Umbilical cord (tissue), 2 donors: Measurements from ENCODE around the gene CEMP1. TPM values are rescaled to one million over a fixed set of nuclear protein-coding genes. Genes with fewer than 3 reads are reported as not detected.
A peak's percentile ranks its signal among the peaks of the same experiment; 100 is the strongest.
"Not testable (repeated sequence)": the region's sequence is repeated elsewhere in the genome, so short reads cannot be mapped to it uniquely, and the experiment has no call there.

ENCODE experiments used
- DNase-seq: peaks from one replicate; pipeline ENCODE4 v3.0.0-alpha.2; 2015; ENCODE audit warnings: low spot score
- total RNA-seq: library from RNA; depleted of rRNA; stranded (reverse); fragments of >200 nt; gene quantifications from one replicate; pipeline ENCODE4 v1.2.3, GENCODE V29; 2014; ENCODE audit warnings: low replicate concordance; ENCODE audit not compliant: insufficient read depth

CEMP1 gene
- total RNA-seq, 1 donor from 2014 or later: 0.96 TPM

DNA sequence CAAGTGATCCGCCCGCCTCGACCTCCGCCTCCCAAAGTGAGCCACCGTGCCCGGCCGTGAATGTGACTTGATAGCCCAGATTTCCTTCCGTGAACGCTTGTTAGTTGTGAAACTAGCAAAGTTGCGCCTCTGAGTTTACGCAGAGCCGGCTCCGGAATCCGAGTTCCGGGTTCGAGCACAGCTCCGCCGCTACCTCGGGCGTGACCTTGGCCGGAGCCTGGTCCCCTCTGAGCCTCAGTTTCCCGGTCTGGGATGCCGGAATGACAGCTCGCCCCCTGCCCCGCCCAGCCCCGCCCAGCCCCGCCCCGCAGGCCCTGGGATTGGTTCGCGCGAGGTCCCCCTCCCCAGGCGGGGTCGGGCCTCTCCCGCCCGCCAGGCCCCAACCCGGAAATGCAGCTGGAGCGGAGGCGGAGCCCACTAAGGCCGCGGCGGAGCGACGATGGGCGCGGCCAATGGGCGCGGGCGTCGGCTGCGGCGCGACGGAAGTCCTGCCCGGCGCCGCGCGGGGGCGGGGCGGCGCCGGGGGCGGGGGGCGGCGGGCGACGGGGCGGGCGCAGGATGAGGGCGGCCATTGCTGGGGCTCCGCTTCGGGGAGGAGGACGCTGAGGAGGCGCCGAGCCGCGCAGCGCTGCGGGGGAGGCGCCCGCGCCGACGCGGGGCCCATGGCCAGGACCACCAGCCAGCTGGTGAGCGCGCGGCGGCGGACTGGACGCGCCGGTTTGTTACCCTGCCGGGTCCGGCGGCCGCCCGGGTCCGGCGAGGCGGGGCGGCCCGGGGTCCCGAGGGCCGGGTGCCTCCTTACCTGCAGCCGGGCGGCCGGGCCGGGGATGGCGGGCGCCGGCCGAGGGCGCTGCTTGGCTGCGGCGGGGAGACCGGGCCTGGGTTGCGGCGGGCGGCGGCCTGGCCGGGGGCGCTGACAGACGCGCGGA is 6.5 kb upstream of the CEMP1 start, which contains the start of gene PDPK1:
Gene PDPK1, plus strand, starts transcription at position 571 of the 929 bp plus-strand sequence. Its CDS starts 92 bp downstream, at position 663.
- DNase-seq: peak; percentile 97

DNA sequence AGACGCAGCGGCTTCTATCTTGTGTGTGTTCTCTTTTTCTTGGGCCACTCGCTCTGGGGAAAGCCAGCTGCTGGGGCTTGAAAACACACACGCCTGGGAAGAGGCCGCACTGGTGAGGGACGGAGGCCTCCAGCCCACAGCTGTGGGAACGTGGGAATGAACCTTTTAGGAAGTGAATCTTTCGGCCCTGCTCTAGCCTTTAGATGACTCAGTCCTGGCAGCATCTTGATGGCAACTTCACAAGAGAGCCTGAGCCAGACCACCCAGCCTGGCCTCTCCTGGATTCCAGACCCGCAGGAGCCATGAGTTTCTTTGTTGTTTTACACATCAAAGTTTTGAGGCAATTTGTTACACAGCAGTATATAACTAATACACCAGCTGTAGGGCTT is 4.4 kb upstream of the CEMP1 start:
- DNase-seq: no peak

DNA sequence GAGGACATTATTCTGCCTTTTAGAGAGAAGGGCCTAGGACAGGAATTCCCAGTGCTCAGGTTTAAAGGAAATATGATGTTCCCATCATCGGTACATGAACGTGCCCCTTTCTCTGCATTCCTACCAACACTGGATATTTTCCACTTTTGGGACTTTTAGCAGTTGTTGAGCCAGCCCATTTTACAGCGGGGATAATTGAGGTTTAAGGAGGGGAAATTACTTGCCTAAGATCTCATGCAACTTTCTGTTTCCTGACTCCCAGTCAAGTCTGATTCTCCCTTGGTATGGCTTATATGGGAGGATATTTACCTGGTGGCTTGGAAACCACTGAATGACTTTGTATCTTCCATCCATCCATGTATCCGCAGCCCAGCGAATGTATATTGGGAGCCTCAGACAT is 3.1 kb upstream of the CEMP1 start:
- DNase-seq: not testable (repeated sequence)

GRCh38 chr16:2533912-2534311 is 2.7 kb upstream of the CEMP1 start:
- DNase-seq: no peak

GRCh38 chr16:2533142-2533755 is 2.0 kb upstream of the CEMP1 start:
- not testable (repeated sequence) for DNase-seq

DNA sequence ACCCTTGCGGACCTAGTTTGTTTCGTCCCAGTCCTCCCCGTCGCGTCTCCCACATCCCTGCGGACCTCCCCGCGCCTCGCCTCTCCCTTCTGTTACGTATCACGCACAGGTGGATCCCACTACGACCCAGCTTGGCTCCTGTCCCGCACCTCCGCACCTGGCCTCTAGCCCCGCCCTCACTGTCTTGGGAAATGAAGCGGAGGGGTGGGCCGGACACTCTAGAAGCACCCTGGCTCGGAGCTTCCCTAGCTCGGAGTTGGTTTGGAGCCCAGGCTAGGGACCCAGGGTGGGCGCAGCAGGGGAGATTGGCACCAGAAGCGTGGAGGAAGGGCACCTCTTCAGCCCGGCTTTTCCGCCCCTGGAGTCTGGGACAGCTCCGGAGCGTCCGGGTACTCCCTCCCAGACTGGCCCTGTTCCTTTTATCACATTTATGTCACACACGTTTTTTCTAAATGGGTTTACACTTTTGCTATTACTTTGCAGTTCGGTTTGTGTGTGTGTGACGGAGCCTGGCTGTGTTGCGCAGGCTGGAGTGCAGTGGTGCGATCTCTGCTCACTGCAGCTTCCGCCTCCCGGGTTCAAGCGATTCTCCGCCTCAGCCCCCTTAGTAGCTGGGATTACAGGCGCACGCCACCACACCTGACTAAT is 1.4 kb upstream of the CEMP1 start:
- DNase-seq: peak; percentile 70

DNA sequence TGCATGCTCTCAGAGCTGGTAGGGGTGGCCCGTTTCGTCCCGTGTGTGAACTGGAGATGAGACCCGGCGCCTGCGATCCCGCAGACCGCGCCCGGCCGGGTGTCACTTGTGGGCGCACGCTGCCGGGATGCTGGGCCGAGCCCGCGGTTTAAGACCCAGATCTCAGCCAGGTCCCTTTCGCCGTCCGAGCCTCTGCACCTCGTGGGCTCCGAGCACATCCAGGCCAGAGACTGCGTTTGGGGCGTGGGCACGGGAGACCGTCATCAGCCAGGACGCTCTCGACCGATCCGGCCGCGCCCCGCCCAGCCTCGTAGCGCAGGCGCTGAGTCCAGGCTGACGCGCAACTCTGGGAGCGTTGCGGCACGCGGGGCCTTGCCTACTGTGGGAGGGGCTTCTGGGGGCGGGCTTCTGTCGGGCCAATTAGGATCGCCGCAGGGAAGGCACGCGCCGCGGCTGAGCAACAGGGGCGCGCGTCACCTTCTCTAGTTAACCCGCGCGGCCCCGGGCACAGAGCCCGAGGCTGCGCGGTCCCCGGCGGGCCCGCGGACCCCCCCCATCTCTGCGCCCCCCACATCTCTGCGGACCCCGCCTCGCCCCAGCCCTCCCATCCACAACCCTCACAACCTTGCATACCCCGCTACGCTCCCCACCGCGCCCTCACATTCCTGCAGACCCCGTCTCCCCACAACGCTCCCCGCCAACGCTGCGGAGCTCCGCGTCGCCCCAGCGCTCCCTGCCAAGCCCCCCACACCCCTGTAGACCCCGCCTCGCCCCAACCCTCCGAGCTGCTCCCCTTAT is 687 bp upstream of the CEMP1 start:
- DNase-seq: peak; percentile 99

DNA sequence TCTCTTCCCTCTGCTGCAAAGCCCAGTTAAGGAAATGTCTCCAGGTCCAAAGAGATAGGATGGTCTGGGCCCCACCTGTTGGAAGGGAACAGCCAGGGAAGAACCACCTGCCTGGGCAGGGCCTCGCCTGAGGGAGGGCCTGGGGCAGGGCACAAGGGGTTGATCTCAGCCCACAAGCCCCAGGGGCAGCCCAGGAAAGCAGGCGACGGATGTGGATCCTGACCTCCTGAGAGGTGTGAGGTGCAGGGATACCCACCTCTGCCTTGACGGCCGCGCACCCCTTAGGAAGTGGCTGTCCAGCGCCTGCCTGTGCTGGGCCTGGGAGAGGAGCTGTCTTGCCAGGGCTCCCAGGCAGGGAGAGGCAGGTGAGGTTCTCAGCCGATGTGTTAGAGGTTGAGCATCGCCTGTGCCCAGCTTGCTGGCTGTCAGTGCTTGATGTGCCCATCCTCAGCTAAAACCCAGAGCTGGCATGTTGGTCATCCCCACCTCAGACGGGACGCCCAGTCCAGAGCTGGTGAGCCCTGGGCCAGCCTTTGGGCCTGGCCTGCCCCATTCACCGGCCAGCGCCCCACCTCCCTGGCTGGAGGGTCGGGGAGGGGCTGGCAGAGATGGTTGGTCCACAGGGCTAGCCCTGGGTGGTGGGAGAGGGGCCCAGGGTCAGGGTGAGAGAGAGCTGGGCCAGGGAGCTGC is 434 bp downstream of the CEMP1 start:
- no peak for DNase-seq

DNA sequence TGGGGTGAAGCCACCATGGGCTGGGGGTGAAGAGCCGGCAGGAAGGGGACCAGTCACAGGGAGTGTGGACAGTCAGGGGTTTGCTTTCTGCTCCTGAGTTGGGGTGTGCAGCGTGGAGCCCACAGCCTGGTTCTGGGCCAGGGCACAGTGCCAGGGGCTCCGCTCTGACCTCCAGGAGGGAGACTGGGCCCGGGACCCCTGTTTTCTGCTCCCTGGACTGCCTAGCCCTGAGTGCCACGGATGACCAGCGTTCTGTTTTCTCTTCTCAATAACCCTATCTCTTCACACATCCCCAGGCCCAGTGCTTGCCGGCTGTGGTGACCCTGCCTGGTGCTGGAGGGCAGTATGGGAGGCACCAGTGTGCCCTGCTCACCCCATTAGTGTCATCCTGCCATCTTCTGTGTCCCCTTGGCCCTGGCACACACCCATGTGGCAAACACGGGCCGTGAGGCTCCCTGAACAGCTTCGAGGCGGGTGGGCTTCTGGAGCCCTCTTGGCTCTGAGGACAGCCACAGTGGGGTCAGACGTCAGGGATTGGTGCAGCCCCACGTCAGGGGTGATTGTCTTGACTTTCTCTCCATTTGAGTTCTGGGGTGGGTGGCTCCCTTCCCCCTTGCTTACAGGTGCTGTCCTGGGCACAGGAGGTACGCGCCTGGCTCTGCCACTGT is 1.1 kb downstream of the CEMP1 start:
- no peak for DNase-seq

DNA sequence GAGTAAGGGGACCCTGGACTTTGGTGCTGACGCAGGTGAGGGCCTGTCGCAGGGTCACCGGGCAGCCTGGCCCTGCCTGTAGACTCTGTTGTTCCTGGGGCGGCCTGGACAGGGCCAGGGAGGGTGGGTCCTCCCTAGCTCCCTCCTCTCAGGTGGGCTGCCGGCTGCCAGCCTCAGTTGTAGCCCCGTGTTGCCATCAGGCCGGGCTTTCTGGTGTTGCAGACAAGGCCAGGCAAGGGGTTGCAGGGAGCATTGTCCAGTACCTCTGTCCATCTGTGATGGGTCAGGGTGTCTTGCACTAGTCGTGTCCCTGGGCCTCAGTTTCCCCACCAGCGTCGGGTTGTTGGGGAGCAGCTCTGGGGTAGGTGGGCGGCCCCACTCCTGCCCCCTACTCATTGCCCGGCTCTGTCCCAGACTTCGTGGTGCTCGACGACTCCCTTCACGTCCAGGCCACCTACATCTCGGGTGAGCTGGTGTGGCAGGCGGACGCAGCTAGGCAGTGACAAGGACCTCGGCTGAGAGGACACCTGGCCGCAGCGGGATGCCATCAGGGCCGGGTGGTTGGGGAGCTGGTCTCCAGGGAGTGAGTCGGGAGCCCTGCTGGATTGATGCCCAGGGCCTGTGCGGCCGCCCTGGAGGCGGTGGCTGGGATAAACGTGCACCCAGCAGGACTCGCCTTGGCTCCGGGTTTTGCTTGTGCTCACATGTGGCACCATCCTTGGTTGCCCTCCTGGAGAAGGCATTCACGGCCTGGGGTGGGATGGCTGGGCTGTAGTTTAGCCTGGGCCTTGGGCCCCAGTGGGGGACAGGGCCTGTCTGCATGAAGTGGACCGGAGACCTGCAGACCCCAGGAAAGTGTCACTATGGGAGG is 1.9 kb downstream of the CEMP1 start:
- no peak for DNase-seq

DNA sequence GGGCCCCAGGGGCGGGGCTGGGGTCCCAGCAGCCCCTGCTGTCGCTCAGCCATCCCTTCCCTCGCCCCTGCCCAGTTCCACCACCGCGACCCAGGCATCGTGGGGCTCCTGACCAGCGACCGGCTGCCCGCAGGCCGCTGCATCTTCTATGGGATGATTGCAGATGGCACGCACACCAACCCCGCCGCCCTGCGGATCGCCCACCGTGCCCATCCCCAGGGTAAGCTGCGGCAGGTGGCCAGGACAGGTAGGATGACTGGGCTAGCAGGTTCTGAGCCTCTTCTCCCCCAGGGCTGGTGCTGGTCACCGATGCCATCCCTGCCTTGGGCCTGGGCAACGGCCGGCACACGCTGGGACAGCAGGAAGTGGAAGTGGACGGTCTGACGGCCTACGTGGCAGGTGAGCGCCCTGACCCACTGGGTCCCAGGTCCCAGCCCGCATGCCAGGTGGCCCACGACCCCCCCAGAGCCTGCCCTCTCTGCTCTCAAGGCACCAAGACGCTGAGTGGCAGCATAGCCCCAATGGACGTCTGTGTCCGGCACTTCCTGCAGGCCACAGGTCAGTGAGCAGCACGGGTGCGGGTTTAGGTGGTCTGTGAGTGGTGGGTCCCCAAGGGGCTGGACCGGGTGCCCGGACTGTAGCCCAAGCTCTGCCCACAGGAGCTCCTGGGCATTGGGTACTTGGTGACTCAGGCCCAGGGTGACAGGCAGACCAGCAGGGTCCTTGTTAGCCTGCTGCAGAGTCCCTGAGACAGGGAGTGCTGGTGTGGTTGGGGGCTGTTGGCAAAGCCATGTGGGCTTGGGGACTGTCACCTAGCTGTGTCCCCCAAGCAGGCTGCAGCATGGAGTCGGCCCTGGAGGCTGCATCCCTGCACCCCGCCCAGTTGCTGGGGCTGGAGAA is 2.8 kb downstream of the CEMP1 start:
- no peak for DNase-seq

- DNase-seq: no peak
These were observed 3.5 kb downstream of the CEMP1 start for GRCh38 chr16:2527784-2528100.

- DNase-seq: no peak
These were observed 4.0 kb downstream of the CEMP1 start for GRCh38 chr16:2527071-2527783.

DNA sequence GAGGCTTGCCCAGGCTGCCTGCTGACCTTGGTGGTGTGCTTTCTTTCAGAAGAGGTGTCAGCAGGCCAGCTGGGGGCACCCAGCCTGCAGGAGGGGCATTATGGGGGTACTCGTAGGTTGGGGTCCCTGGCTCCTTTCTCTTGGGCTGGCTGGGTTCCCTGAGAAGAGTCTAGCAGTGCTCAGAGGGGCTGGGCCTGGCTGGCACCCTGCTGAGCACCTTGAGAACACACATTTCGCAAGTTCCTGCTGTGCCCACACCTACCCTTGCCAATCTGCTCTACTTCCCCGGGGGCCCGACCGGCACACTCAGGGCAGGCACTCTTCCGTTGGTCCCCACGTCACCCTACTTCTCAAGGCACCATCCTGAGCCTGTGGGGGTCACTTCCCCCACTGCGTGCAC is 5.1 kb downstream of the CEMP1 start:
- DNase-seq: no peak

DNA sequence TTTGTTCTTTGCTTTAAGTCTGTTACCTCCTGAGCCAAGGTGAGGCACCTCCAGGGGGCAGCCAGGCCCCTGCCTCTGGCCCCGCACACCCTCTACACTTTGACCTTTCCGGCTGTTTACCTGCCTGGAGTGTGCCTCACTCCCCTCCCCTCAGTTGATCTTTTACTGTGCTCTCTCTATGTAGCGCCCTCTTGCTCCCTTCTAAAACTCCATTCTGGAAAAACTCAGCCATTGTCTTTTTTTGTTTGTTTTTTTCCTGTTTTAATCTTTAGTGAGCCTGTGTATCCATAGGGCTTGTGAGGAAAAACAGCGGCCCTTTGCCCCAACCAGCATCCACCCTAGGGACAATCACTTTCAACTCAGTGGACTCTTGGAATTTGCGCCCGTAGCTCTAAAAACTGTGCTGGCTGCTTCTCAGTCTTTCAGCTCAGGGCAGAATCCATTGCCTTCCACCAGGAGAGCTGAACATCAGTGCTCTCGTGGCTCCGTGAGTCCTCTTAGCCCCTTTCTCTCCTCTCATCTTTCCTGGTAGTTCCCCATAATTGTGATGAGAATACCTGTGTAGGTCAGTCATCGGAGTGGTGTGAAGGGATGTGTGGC is 6.8 kb downstream of the CEMP1 start:
- DNase-seq: no peak

DNA sequence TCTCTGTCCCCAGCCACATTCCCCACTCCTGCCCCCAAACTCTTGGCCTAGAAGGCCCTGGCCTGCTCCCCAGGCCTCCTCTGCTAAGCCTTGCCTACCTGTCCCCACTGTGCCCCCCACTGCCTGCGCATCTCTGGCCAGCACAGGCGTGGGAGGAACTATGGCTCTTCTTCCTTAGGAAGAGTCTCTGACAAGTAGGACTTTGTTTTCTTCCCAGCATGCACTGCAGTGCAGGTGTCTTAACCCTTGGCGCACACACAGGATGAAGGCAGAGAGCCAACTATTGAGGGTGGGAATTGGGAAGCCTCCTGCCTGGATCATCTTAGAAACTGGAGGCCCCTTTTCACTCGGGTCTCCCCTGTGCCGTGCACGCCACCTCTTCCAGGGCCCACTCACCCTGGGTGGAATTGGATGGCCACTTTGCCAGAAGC is 7.4 kb downstream of the CEMP1 start:
- no peak for DNase-seq

DNA sequence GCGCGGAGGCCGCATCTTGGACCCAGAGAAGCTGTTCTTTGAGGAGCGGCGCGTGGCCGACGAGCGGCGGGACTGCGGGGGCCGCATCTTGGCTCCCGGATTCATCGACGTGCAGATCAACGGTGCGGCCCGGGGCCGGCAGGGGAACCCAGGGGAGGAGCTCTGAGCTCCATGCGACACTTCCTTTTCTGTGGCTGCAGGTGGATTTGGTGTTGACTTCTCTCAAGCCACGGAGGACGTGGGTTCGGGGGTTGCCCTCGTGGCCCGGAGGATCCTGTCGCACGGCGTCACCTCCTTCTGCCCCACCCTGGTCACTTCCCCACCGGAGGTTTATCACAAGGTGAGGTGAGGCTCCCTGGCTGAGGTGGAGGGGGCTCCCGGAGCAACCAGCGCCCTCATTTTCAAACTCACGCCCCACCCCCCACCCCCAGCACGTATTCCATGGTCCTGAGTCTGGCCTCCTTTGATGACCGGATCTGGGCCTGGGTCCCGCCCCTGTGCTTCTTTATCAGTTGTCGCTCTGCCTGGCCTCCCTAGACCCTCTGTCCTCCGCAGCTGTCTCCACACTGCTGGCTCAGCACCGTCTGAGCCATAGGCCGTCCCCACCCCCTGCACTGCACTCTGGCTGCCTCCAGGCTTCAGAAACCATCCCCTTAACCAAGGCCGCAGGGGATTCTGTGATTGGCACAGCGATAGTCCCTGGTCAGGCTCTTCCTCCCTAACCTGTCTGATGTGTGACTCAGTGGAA is 10.2 kb downstream of the CEMP1 start:
- DNase-seq: no peak
